K562 (cell line): Measurements from ENCODE around the gene PROM2. TPM values are rescaled to one million over a fixed set of nuclear protein-coding genes. Genes with fewer than 3 reads are reported as not detected.

ENCODE experiments used
- ATAC-seq: fragments of 200-7000 bp; cut with Tn5 transposase; 3 replicates; pipeline ENCODE4 v1.9.1; 2020; ENCODE audit warnings: moderate library complexity
- BruUV-seq: library from RNA; stranded (reverse); fragments of 400-500 nt; replicated peaks from 2 replicates; lab custom pipeline; 2021; lab: Mats Ljungman, UMichigan
- CTCF ChIA-PET: fragments of 300-600 bp; formaldehyde crosslinking; extraction: SDS; loops from one replicate; lab custom pipeline; 2021; ENCODE audit warnings: low intra/inter-chr PET ratio; lab: Yijun Ruan, JAX
- POLR2A ChIA-PET: fragments of 300-600, 350-650 bp; sonication (Branson Sonifier 250); formaldehyde crosslinking; extraction: SDS; loops from one replicate; lab custom pipeline; 2021; ENCODE audit warnings: antibody characterized with exemption, inconsistent platforms; lab: Yijun Ruan, JAX
- DNase-seq, 4 experiments: peaks; one replicate each; pipeline versions ENCODE4 v3.0.0 to v3.0.0-alpha.2; 2011 to 2018; ENCODE audit warnings: low spot score in 3 of 4, mixed read lengths in 3 of 4; ENCODE audit errors: extremely low read depth in 1 of 4
- FAIRE-seq: peaks from 2 replicates; lab custom pipeline; 2011; peaks lifted over from hg19 to GRCh38; lab: Jason Lieb, UNC
- H2AFZ ChIP-seq: 2 replicates; pipeline ENCODE4 v1.6.0; 2011; ENCODE audit warnings: low read depth, low read length, control low read depth, inconsistent platforms
- H3K27ac ChIP-seq: fragments of 200-600 bp; 3 replicates; pipeline ENCODE4 v1.8.0; 2011; ENCODE audit warnings: low read depth, mild to moderate bottlenecking, control low read depth, inconsistent platforms, low read length, moderate library complexity, mixed read lengths; ENCODE audit errors: extremely low read depth
- H3K27me3 ChIP-seq, 2 experiments: fragments of 300-600 bp in 1 of 2; 2 replicates in 1 of 2; 3 replicates in 1 of 2; pipeline versions ENCODE4 v1.6.0 to v1.8.0; 2011; ENCODE audit warnings: inconsistent platforms in 2 of 2, low read length in 2 of 2, mild to moderate bottlenecking in 1 of 2, mixed read lengths in 1 of 2, moderate library complexity in 1 of 2; ENCODE audit not compliant: control insufficient read depth in 2 of 2, insufficient read depth in 2 of 2
- H3K36me3 ChIP-seq: fragments of 300-600 bp; 3 replicates; pipeline ENCODE4 v1.8.0; 2011; ENCODE audit warnings: mild to moderate bottlenecking, low read length, inconsistent platforms; ENCODE audit not compliant: control insufficient read depth, insufficient read depth
- H3K4me1 ChIP-seq, 2 experiments: fragments of 200-600 bp in 1 of 2; replicated peaks in 1 of 2; 2 replicates in 1 of 2; 3 replicates in 1 of 2; pipeline versions ENCODE4 v1.5.1 to v1.8.0; 2011; ENCODE audit warnings: inconsistent platforms in 2 of 2, low read length in 2 of 2, mild to moderate bottlenecking in 1 of 2, mixed read lengths in 1 of 2, moderate library complexity in 1 of 2; ENCODE audit not compliant: control insufficient read depth in 2 of 2, insufficient read depth in 2 of 2
- H3K4me2 ChIP-seq: 2 replicates; pipeline ENCODE4 v1.6.1; 2011; ENCODE audit warnings: low read length, control low read depth, inconsistent platforms, mixed read lengths; ENCODE audit not compliant: insufficient read depth
- H3K4me3 ChIP-seq: fragments of 200-600 bp; sonication (generic), shearing (Covaris generic); 2 replicates; pipeline ENCODE4 v1.5.1; 2016; ENCODE audit warnings: control low read depth, inconsistent platforms
- H3K79me2 ChIP-seq: fragments of 200-600 bp; 3 replicates; pipeline ENCODE4 v1.8.0; 2011; ENCODE audit warnings: low read length, inconsistent platforms; ENCODE audit not compliant: control insufficient read depth, insufficient read depth
- H3K9ac ChIP-seq, 2 experiments: 2 replicates each; pipeline versions ENCODE4 v1.6.0 to v1.6.1; 2011; ENCODE audit warnings: low read depth in 2 of 2, low read length in 2 of 2, control low read depth in 1 of 2, inconsistent platforms in 1 of 2, mild to moderate bottlenecking in 1 of 2, mixed read lengths in 1 of 2; ENCODE audit not compliant: insufficient read depth in 1 of 2
- H3K9me1 ChIP-seq: one replicate; pipeline ENCODE4 v1.6.0; 2011; ENCODE audit warnings: inconsistent platforms, mild to moderate bottlenecking, low read length, moderate library complexity; ENCODE audit not compliant: control insufficient read depth, insufficient read depth
- H3K9me3 ChIP-seq: replicated peaks from 2 replicates; pipeline ENCODE4 v1.5.1; 2011; ENCODE audit warnings: low read depth, low read length, inconsistent platforms; ENCODE audit not compliant: control insufficient read depth, insufficient read depth
- H4K20me1 ChIP-seq: replicated peaks from 2 replicates; pipeline ENCODE4 v1.6.1; 2011; ENCODE audit warnings: low read length, inconsistent platforms, mixed read lengths; ENCODE audit not compliant: control insufficient read depth, insufficient read depth
- HDAC3 ChIP-seq: fragments of 450-650 bp; IDR thresholded peaks from 2 replicates; pipeline ENCODE4 v1.6.1; 2018; ENCODE audit warnings: borderline replicate concordance, mild to moderate bottlenecking, moderate library complexity; ENCODE audit not compliant: partially characterized antibody
- HNRNPK ChIP-seq: fragments of 200-400 bp; formaldehyde crosslinking; IDR thresholded peaks from one replicate; pipeline ENCODE4 v1.6.1; 2018; ENCODE audit warnings: mild to moderate bottlenecking, low read depth, low read length; ENCODE audit not compliant: poor library complexity, severe bottlenecking
- MCM2 ChIP-seq: fragments of 450-650 bp; IDR thresholded peaks from 2 replicates; pipeline ENCODE4 v1.6.1; 2017; ENCODE audit warnings: low read depth, mild to moderate bottlenecking
- POLR2A ChIP-seq: fragments of 450-650 bp; conservative IDR thresholded peaks from 2 replicates; pipeline ENCODE4 v1.6.1; 2016
- SNRNP70 ChIP-seq: fragments of 200-400 bp; formaldehyde crosslinking; optimal IDR thresholded peaks from 2 replicates; pipeline ENCODE3; 2017; ENCODE audit warnings: low read depth, low read length
- TAF9B ChIP-seq: fragments of 450-650 bp; IDR thresholded peaks from 2 replicates; pipeline ENCODE4 v1.6.1; 2018; ENCODE audit warnings: mild to moderate bottlenecking; ENCODE audit not compliant: partially characterized antibody
- ZNF133 ChIP-seq: fragments of 250-450 bp; sonication (Bioruptor Pico); IDR thresholded peaks from 2 replicates; pipeline ENCODE4 v1.4.0; 2020; ENCODE audit warnings: mild to moderate bottlenecking
- ZNF263 ChIP-seq: sonication (generic); formaldehyde crosslinking; IDR thresholded peaks from 2 replicates; pipeline ENCODE4 v1.8.0; 2022; ENCODE audit warnings: mild to moderate bottlenecking, missing genetic modification reagents, borderline replicate concordance
- WGBS: fragments of 100-300 bp; shearing (Covaris generic); methylation state at CpG from one replicate; pipeline ENCODE4 v1.1.6; 2016; ENCODE audit warnings: low coverage, mixed read lengths; ENCODE audit not compliant: insufficient coverage; ENCODE audit errors: missing lambda C conversion rate; 5-methylcytosine and 5-hydroxymethylcytosine counted together
- in situ Hi-C: fragments of 300-500 bp; cut with MboI; formaldehyde crosslinking; loops from 4 replicates; pipeline ENCODE4 v1.15.0; 2018; ENCODE audit warnings: inconsistent platforms, mixed read lengths
- intact Hi-C: fragments of 100-400 bp; cut with micrococcal nuclease; formaldehyde crosslinking; loops from 2 replicates; pipeline ENCODE4 v1.14.2; 2022
- polyA plus RNA-seq, 8 experiments: library from polyadenylated mRNA; depleted of rRNA in 4 of 8; stranded (reverse) in 5 of 8; unstranded in 3 of 8; fragments of >200 nt; fragmentation: Nextera tagmentation in 2 of 8; fragmentation: Illumina TruSeq in 1 of 8; extraction: Ambion mirVana in 2 of 8; extraction: Trizol in 1 of 8; gene quantifications; 2 replicates each; pipeline versions ENCODE4 v1.2.1 to v1.2.3, GENCODE V29; 2011 to 2014; ENCODE audit warnings: inconsistent platforms in 1 of 8, missing spikeins in 1 of 8
- total RNA-seq, 7 experiments: library from RNA; depleted of rRNA in 6 of 7; stranded (reverse); fragments of >200 nt in 6 of 7; fragmentation: Illumina TruSeq in 2 of 7; extraction: Trizol in 2 of 7; gene quantifications; 2 replicates each; pipeline versions ENCODE4 v1.2.1 to v1.2.3, GENCODE V29; 2011 to 2021; ENCODE audit warnings: low replicate concordance in 1 of 7
- TF ChIP-seq, protein P1 (sequence below): fragments of 450-650 bp; formaldehyde crosslinking; IDR thresholded peaks from 2 replicates; pipeline ENCODE4 v1.4.0; 2022; ENCODE audit warnings: missing genetic modification characterization

PROM2 gene
- total and polyA plus RNA-seq, 9 of the 15 experiments (the other 6 are each of a cell fraction or from before 2014, with no cell fraction given) = not detected

DNA sequence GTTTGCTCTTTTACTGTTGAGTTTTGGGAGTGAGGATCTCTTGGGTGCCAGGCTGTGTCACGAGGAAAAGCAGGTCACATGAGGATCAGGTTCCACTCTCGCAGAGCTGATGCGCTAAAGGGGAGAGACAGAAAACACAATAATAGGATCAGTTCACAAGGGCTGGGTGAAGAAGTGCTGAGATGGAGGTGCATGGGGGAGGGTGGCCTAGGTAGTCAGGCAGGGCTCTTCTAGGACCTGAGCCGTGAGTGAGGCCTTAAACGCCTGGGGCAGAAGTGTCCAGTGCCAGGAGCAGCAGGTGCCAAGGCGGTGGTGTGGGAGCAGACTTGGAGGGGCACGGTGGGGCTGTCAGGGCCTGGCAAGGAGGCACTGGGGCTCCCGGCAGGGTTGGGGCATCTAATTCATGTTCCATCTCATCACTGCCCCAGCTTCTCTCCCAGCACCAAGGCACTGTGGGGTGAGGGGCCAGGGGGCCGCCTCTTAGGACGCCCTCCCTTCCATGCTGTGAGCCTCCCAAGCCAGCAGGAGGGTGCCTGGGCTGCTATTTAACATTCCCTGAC is 32.2 kb downstream of the PROM2 start:
- in situ Hi-C loops (no loop called here), intact Hi-C loops (no loop called here)
- BruUV-seq = no TSS peak
- H3K4me2 ChIP-seq = no peak overlapping the region
- WGBS = 4% methylated on average over 10 of the region's 10 CpGs
- H3K9me1 ChIP-seq = no peaks in the 10 kb centered on the region
- no peaks in the 10 kb centered on the region; a peak in 1 of 5 replicates for H3K4me1 ChIP-seq
- TF ChIP-seq POLR2A = no peak
- TF ChIP-seq HNRNPK = no peak
- TF ChIP-seq MCM2 = no peak
- TF ChIP-seq HDAC3 = no peak
- no peak for TF ChIP-seq TAF9B
- TF ChIP-seq SNRNP70 = no peak
- no peak for TF ChIP-seq ZNF263 (CRISPR knock-in tag)
- TF ChIP-seq, protein P1, sequence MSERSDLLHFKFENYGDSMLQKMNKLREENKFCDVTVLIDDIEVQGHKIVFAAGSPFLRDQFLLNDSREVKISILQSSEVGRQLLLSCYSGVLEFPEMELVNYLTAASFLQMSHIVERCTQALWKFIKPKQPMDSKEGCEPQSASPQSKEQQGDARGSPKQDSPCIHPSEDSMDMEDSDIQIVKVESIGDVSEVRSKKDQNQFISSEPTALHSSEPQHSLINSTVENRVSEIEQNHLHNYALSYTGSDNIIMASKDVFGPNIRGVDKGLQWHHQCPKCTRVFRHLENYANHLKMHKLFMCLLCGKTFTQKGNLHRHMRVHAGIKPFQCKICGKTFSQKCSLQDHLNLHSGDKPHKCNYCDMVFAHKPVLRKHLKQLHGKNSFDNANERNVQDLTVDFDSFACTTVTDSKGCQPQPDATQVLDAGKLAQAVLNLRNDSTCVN (CRISPR knock-in tag) = no peak
- no peak for TF ChIP-seq ZNF133 (CRISPR knock-in tag)
- H3K9ac ChIP-seq = no peak overlapping the region
- peaks cover 10 to 54% of the 10 kb centered on the region in 2 experiments for H3K27me3 ChIP-seq
- H3K79me2 ChIP-seq = no peaks in the 10 kb centered on the region
- DNase-seq = no peak
- no peak overlapping the region for H3K4me3 ChIP-seq
- no peak for ATAC-seq
- no peak for FAIRE-seq
- ChIA-PET CTCF (no interaction called here), POLR2A (interaction anchor here (0.6 kb wide), 1 partner anchor 18 kb away, joined by 3 read pairs; no protein-coding TSS in a partner anchor)
- no peaks in the 10 kb centered on the region for H3K36me3 ChIP-seq
- no peaks in the 10 kb centered on the region for H3K9me3 ChIP-seq
- peaks cover 5% of the 10 kb centered on the region; the same call in 1 of the 2 replicates for H4K20me1 ChIP-seq
- no peak overlapping the region for H2AFZ ChIP-seq
- no peak overlapping the region for H3K27ac ChIP-seq
